Urinary bladder (tissue), 4 donors: ENCODE data around the gene RTN4R. TPM values are rescaled to one million over a fixed set of nuclear protein-coding genes. Genes with fewer than 3 reads are reported as not detected.

Source experiments
- DNase-seq: peaks from one replicate; pipeline ENCODE4 v3.0.0-alpha.2; 2015; ENCODE audit errors: extremely low spot score
- H3K27ac ChIP-seq: one replicate; pipeline ENCODE4 v1.5.1; 2013; ENCODE audit warnings: low read depth, mild to moderate bottlenecking, moderate library complexity
- H3K36me3 ChIP-seq: one replicate; pipeline ENCODE4 v1.6.1; 2013; ENCODE audit warnings: mild to moderate bottlenecking, moderate library complexity; ENCODE audit not compliant: insufficient read depth
- H3K4me1 ChIP-seq: one replicate; pipeline ENCODE4 v1.6.1; 2013; ENCODE audit warnings: mild to moderate bottlenecking, moderate library complexity; ENCODE audit not compliant: insufficient read depth
- H3K4me3 ChIP-seq: one replicate; pipeline ENCODE4 v1.5.1; 2013; ENCODE audit warnings: low read depth, low read length
- WGBS: extraction: QIAGEN DNeasy Blood & Tissue Kit; methylation state at CpG from one replicate; pipeline ENCODE4 v1.1.7; 2013; 5-methylcytosine and 5-hydroxymethylcytosine counted together
- polyA plus RNA-seq: library from polyadenylated mRNA; stranded (reverse); fragments of 200-250 nt; gene quantifications from one replicate; pipeline ENCODE4 v1.2.3, GENCODE V29; 2013
- total RNA-seq: library from RNA; depleted of rRNA; stranded (reverse); fragments of >200 nt; gene quantifications from one replicate; pipeline ENCODE4 v1.2.3, GENCODE V29; 2014
- donor health status: healthy with polysubstance abuse.
- donor health status: healthy.

RTN4R gene
- total and polyA plus RNA-seq, 2 donors: 1.1 to 3.1 TPM

GRCh38 chr22:20256027-20256426, 12.1 kb downstream of the RTN4R start:
- no peaks in the 10 kb centered on the region for H3K36me3 ChIP-seq
- H3K4me1 ChIP-seq: no peaks in the 10 kb centered on the region
- no peak overlapping the region for H3K27ac ChIP-seq
- H3K4me3 ChIP-seq: no peak overlapping the region
- no peak for DNase-seq
- 93% methylated on average over 13 of the region's 13 CpGs for WGBS

DNA sequence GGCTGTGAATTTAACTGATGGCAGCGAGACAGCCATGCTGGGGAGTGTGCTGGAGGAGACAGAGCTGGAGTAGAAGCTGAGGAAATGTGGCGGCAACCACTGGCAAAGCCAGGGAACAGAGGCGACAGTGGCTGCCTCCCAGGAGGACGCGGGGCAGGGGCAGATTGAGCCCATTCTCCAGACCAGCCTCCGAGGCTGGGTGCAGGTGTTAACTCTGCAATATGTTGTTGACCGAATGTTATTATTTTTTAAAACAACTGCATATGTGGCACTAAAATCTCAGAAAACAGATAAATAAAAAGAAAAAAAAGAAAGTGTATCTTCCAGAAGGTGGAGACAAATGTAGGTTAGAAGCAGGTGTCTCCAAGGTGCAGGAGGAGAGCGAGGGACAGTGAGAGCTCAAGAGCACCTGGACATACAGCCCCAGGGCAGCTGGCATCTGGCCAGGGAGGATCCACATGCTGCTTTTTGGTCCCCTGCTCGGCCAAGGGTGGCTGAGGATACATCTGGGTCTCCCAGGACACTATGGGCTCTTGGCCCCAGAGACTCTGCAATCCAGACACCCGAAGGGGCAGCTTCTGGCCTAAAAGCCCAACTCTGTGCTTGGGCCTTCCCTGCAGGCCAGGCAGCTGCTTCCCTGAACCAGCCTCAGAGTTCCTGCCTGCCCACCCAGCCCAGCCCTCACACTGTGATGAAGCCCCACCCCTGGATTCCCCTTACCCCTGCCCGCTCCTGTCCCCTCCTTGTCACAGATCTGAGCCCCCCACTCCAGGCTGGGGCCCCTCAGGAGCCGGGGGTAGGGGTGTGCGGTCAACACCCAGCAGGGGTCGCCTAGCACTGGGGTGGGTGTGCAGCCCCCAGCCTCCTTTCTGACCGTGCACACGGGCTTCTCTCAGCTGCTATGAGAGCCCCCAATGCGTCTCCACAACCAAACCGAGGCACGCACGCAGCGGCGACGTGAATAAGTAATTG, 12.9 kb downstream of the RTN4R start:
- Histone ChIP-seq H3K4me1 (no peaks in the 10 kb centered on the region), H3K36me3 (no peaks in the 10 kb centered on the region), H3K27ac (no peak overlapping the region), H3K4me3 (no peak overlapping the region)
- WGBS: 90% methylated on average over 23 of the region's 23 CpGs
- DNase-seq: no peak

DNA sequence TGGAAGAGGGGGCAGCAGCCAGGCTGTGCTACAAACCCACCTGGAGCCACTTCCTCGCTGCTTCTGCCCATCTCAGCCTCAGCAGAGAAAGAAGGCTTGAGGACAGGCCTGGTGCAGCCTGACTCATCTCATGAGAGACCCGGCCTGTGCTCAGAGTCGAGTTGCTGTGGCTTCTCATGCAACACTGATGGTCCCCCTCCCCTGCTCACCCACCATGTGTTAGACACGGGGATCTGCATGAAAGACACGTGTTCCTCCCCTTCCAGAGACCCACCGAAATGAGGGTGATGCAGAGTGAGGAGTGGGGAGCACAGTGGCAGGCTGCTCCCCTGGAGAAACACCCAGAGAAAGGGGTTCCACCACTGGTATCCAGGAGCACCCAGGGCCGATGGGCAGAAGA, 15.0 kb downstream of the RTN4R start:
- DNase-seq: no peak
- WGBS: 88% methylated on average over 7 of the region's 7 CpGs
- H3K36me3 ChIP-seq: no peaks in the 10 kb centered on the region
- no peak overlapping the region for H3K4me3 ChIP-seq
- no peak overlapping the region for H3K27ac ChIP-seq
- no peaks in the 10 kb centered on the region for H3K4me1 ChIP-seq

- DNase-seq: no peak
- Histone ChIP-seq H3K36me3 (no peaks in the 10 kb centered on the region), H3K4me1 (no peaks in the 10 kb centered on the region), H3K4me3 (no peak overlapping the region), H3K27ac (no peak overlapping the region)
- 96% methylated on average over 5 of the region's 5 CpGs for WGBS
These were observed 16.1 kb downstream of the RTN4R start for GRCh38 chr22:20251981-20252380.

DNA sequence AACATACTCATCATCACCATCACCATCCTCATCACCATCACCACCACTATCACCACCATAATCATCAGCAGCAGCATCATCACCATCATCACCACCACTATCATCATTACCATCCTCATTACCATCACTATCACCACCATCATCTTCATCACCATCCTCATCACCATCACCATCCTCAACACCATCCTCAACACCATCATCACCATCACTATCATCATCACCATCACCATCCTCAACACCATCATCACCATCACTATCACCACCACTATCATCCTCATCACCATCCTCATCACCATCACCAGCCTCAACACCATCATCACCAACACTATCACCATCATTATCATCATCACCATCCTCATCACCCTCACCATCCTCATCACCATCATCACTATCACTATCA, 16.6 kb downstream of the RTN4R start:
- Histone ChIP-seq H3K4me1 (no peaks in the 10 kb centered on the region), H3K36me3 (no peaks in the 10 kb centered on the region), H3K27ac (no peak overlapping the region), H3K4me3 (no peak overlapping the region)
- DNase-seq: no peak

GRCh38 chr22:20249797-20250354, 18.2 kb downstream of the RTN4R start:
- DNase-seq: no peak
- 30% methylated on average over 11 of the region's 11 CpGs for WGBS

DNA sequence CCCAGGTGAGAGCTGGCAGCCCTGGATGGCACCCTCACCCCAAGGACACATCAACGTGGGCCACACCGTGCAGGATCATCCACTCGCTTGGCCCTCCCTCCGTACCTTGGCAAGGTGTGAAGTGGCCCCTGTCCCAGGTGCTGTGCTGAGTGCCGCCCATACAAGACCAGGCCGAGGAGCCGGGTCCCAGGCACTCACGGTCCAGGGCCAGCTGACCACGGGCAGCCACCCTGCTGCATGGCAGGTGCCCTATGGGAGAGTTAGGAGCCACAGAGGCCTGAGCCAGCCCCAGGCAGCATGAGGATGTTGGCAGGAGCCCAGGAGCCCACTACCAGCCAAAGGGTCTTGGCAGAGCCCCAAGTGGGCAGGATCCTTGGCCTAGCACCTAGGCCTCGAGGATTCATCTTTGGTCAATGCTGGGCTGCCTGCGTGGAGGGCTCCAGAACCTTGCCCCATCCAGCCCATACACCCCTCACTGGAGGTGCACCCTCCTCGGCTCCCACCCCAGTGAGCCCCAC, 19.6 kb downstream of the RTN4R start:
- Histone ChIP-seq H3K36me3 (no peaks in the 10 kb centered on the region), H3K4me3 (no peak overlapping the region), H3K27ac (no peak overlapping the region), H3K4me1 (no peaks in the 10 kb centered on the region)
- WGBS: 91% methylated on average over 12 of the region's 12 CpGs
- no peak for DNase-seq

More at GRCh38 chr22:20249797-20250354, 18.2 kb downstream of the RTN4R start:
- no peak overlapping the region for H3K27ac ChIP-seq
- H3K4me3 ChIP-seq: no peak overlapping the region
- H3K36me3 ChIP-seq: no peaks in the 10 kb centered on the region
- no peaks in the 10 kb centered on the region for H3K4me1 ChIP-seq

- DNase-seq: no peak
- H3K27ac ChIP-seq: no peak overlapping the region
- no peaks in the 10 kb centered on the region for H3K4me1 ChIP-seq
- H3K36me3 ChIP-seq: no peaks in the 10 kb centered on the region
- WGBS: 94% methylated on average over 6 of the region's 6 CpGs
- no peak overlapping the region for H3K4me3 ChIP-seq
These were observed 20.4 kb downstream of the RTN4R start for GRCh38 chr22:20247608-20248171.

DNA sequence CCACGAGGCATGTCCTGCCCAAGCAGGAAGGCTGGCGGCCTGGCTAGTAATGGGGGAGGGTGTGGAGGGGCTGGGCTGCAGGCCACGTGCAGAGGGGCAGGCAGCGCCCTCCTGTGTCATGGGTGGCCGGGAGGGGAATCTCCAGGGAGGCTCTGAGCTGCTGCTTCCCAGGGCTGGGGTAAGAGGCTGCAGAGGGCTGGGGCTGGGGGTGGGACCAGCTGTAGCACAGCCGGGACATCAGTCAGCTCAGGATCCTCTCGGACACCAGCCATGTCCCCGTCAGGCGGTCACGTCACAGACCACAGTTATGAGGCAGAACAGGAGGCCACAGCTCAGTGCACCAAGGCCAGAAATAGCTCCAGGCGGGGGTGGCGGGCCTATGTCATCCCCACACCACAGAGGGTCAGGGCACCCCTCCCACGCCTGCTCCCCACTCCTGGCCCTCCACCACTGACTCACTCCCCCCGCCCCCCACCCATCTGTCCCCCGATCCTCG, 21.1 kb downstream of the RTN4R start:
- no peak overlapping the region for H3K27ac ChIP-seq
- H3K4me3 ChIP-seq: no peak overlapping the region
- DNase-seq: no peak
- no peaks in the 10 kb centered on the region for H3K4me1 ChIP-seq
- 79% methylated on average over 16 of the region's 16 CpGs for WGBS
- H3K36me3 ChIP-seq: no peaks in the 10 kb centered on the region

DNA sequence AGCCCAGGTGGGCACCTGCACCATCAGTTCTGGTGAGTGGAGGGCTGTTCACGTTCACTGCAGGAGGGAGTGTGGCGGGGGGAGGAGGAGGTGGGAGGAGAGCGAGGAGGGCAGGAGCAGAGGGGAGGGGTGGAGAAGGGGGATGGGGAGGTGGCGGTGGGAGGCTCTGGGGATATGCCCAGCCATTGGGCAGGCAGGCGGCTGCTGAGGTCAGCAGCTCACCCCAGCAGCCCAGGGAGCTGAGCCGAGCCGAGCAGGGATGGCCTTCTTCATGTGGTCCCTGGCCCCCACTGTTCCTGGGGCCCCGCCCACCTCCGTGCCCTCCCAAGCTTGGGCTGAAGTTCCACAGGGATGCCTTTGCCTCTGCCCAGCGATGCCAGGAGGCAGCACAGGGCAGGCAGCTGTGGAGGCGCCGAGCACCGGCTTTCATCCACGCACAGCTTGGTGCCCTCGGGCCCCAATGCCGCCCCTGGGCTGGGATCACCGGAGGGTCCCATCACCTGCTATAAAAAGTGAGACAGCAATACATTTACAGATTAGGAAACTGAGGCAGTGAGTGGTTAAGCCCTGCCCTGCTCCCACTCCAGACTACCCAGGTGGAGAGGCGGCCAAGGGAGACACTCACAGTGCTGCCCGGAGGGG, 21.6 kb downstream of the RTN4R start:
- 90% methylated on average over 19 of the region's 19 CpGs for WGBS
- Histone ChIP-seq H3K27ac (no peak overlapping the region), H3K4me3 (no peak overlapping the region), H3K36me3 (no peaks in the 10 kb centered on the region), H3K4me1 (no peaks in the 10 kb centered on the region)
- no peak for DNase-seq

GRCh38 chr22:20245577-20246367, 22.3 kb downstream of the RTN4R start:
- 85% methylated on average over 14 of the region's 14 CpGs for WGBS
- no peak for DNase-seq
- no peaks in the 10 kb centered on the region for H3K4me1 ChIP-seq
- no peaks in the 10 kb centered on the region for H3K36me3 ChIP-seq
- H3K4me3 ChIP-seq: no peak overlapping the region
- no peak overlapping the region for H3K27ac ChIP-seq

- WGBS: 72% methylated on average over 24 of the region's 24 CpGs
- Histone ChIP-seq H3K36me3 (no peaks in the 10 kb centered on the region), H3K4me1 (no peaks in the 10 kb centered on the region), H3K27ac (no peak overlapping the region), H3K4me3 (no peak overlapping the region)
- no peak for DNase-seq
These were observed 23.2 kb downstream of the RTN4R start for GRCh38 chr22:20244691-20245576.
